Measurements from ENCODE around the gene KCNAB1.

DNA sequence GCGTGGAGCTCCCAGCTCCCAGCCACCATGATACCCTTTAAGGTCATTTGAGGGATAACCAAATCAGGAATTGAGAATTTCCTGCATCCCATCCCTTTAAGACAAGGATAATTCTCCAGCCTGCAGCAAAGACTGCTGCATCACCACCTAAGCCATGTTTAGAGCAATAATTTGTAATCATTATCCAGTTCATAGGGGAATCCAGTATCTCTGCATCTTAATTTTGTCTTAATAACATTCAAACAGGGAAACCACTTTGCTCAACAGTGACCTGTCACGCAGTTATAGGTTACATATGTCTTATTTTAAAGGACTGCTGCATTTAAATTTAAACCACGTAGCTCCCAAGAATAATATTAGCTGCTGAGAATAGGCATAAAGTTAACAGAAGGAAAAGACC, 246.2 kb downstream of the KCNAB1 start:
- TF ChIP-seq, protein P1, sequence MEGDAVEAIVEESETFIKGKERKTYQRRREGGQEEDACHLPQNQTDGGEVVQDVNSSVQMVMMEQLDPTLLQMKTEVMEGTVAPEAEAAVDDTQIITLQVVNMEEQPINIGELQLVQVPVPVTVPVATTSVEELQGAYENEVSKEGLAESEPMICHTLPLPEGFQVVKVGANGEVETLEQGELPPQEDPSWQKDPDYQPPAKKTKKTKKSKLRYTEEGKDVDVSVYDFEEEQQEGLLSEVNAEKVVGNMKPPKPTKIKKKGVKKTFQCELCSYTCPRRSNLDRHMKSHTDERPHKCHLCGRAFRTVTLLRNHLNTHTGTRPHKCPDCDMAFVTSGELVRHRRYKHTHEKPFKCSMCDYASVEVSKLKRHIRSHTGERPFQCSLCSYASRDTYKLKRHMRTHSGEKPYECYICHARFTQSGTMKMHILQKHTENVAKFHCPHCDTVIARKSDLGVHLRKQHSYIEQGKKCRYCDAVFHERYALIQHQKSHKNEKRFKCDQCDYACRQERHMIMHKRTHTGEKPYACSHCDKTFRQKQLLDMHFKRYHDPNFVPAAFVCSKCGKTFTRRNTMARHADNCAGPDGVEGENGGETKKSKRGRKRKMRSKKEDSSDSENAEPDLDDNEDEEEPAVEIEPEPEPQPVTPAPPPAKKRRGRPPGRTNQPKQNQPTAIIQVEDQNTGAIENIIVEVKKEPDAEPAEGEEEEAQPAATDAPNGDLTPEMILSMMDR (IDR thresholded peaks at IDR 0.05; ENCODE audit: low read length) = no peak
- no peak for TF ChIP-seq EZH2 (IDR thresholded peaks at IDR 0.05; ENCODE audit: borderline replicate concordance, low read length)
